ENCODE data around the gene SUMF2.

DNA sequence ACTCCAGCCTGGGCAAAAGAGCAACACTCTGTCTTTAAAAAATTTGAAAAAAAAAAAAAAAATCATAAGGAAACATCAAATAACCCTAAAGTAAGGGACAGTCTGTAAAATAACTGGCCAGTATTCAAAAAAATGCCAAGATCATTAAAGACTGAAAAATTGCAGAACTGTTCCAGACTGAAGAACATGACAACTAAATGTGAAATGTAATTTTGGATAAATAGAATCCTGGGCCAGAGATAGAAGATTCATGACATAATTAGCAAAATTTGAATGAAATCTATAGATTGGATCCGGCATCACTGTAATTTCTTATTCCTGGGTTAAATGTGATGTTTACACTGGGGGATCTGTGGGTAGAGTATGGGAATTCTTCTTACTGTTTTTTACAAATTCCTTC, 15.8 kb upstream of the SUMF2 start:
- TF ChIP-seq, protein P1, sequence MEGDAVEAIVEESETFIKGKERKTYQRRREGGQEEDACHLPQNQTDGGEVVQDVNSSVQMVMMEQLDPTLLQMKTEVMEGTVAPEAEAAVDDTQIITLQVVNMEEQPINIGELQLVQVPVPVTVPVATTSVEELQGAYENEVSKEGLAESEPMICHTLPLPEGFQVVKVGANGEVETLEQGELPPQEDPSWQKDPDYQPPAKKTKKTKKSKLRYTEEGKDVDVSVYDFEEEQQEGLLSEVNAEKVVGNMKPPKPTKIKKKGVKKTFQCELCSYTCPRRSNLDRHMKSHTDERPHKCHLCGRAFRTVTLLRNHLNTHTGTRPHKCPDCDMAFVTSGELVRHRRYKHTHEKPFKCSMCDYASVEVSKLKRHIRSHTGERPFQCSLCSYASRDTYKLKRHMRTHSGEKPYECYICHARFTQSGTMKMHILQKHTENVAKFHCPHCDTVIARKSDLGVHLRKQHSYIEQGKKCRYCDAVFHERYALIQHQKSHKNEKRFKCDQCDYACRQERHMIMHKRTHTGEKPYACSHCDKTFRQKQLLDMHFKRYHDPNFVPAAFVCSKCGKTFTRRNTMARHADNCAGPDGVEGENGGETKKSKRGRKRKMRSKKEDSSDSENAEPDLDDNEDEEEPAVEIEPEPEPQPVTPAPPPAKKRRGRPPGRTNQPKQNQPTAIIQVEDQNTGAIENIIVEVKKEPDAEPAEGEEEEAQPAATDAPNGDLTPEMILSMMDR (IDR thresholded peaks at IDR 0.05) = no peak
- TF ChIP-seq POLR2AphosphoS5 (IDR thresholded peaks at IDR 0.05) = no peak
